Activated T-cell treated with anti-CD3 and anti-CD28 coated beads for 24 hours (primary cell): ENCODE results near the gene THBD.

Source experiments
- DNase-seq: peaks from one replicate; pipeline ENCODE4 v3.0.0-alpha.2; 2020; ENCODE audit warnings: low read depth

Gene THBD, protein sequence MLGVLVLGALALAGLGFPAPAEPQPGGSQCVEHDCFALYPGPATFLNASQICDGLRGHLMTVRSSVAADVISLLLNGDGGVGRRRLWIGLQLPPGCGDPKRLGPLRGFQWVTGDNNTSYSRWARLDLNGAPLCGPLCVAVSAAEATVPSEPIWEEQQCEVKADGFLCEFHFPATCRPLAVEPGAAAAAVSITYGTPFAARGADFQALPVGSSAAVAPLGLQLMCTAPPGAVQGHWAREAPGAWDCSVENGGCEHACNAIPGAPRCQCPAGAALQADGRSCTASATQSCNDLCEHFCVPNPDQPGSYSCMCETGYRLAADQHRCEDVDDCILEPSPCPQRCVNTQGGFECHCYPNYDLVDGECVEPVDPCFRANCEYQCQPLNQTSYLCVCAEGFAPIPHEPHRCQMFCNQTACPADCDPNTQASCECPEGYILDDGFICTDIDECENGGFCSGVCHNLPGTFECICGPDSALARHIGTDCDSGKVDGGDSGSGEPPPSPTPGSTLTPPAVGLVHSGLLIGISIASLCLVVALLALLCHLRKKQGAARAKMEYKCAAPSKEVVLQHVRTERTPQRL

DNA sequence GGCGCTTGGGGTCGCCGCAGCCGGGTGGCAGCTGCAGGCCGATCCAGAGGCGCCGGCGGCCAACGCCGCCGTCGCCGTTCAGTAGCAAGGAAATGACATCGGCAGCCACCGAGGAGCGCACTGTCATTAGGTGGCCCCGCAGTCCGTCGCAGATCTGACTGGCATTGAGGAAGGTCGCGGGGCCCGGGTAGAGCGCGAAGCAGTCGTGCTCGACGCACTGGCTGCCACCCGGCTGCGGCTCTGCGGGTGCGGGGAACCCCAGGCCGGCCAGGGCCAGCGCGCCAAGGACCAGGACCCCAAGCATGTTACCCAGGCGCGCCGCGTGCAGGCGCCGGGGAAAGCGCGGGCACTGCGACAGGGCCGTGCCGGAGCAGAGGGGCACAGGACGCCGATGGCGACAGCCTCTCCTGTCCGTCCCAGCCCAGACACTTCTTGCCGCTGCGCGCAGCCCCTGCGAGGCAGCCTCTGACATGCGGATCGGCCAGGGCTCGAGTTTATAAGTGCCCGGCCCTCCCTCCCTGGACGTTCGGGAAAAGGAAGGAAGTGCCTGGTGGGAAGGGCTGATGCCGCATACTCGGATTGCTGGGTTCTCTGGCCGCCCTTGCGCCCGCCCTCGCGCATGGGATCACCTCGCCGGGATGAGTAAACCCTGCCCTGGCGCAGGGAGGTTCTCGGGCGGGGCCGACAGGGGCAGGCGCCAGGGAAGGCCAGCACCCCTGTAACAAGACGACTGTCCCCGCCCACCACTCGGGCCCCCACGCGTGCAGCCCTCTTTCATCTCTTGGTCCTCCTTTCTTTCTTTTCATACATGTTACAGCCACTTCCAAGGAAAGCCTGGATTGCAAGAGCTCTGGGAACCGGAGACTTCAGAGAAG, at the start of gene THBD:
Gene THBD (minus strand): TSS at position 472 of the 875 bp plus-strand sequence. CDS start 168 bp downstream, at position 304.
- DNase-seq, result no peak

DNA sequence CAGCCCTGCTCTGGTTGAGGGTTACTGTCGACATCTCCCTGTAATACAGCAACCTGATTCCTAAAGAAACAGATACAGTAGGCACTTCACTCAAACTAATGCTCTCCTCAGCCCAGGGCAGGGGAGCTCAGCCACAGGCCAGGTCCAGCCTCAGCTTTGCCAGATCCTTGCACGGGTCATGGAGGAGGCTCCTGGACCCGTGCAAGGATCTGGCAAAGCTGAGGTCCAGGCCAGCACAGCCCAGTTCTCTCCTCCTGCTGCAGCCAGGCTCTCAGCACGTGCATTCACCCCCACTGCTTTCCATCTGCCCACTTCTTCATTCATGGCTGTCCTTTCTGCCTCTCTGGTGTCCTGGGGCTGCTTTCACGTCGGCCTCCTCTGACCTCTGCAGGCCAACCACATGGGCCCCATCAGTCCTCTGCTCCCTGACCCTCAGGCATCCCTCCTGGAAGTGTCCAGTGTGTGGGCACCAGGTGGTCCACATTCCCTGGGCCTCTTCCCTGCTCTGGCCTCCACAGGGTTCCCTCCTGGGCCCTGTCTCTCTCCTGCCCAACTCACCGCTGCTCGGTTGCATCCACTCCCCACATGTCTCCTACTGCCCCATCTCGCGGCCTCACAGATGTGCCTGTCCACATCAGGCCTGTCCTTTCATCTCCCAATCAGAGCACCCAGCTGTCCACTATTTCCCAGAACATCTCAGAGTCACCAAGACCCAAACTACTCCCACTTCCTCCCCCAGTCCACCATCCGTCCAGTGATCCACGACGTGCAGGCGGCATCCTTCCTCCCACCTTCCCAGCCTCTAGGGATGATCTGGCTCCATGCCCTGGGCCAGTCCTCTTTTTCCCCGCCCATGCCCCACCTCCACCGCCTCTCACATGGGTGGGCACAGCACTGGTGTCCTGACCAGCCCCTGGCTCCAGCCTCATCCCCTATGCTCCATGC, 48.4 kb upstream of the THBD start:
- DNase-seq, result no peak

DNA sequence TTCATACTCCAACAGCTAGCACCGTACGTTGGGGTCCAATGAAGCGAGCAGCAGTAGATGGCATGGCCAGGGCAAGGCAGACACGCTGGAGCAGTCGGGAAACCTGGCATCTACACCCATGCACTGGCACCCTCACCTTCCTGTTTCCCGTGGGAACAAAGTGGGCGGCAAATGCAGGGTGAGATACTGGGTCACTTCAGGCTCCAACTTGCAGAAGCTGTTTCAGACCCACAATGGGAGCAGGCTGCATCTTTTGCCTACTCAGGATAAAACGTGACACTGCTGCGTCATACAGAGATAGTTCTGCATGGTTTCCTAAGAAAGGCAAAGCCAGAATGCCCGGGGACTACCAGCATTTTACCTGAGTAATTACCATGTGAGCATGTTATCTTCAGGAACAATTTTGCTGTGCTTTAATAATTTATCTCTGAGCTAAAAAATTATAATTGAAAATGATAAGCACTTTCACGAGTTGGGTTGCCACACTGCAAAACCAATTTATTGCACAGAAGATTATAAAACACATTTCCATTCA, 47.6 kb upstream of the THBD start:
- no peak for DNase-seq

DNA sequence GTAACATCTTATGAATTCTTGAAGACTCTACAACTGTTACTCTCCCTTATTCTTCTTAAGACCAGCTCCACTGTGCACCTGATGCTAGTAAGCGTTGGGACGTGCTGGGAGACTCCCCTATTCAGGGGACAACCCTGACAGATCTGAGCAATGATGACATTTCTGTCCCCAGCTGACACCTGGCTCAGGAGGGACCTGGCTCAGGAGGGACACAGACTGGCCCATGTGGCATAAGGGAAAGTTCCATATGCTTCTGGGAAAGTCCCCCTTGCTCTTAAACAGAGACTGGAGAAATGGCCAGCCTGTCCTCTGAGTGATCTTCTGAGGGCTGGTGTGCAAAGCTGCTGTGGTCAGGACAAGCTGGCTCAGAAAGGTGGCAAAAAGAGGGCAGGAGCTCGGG, 46.6 kb upstream of the THBD start:
- DNase-seq, result no peak

DNA sequence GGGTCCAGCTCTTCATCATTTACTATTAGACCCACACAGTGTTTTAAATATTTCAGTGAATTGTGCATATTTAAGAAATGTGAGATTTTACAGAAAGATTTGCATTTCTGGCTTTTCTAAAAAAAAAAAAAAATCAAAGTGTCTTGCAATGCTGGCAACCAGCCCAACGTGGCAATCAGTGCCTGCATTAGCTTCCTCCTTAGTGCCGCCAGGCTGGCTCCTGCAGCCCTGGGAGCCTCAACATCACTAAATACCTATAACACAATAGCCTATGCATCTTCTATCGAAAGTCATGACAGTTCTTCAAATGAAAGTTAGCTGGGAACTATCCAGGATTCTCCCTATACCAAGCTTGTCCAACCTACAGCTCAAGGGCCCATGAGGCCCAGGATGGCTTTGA, 46.0 kb upstream of the THBD start:
- DNase-seq, result no peak

DNA sequence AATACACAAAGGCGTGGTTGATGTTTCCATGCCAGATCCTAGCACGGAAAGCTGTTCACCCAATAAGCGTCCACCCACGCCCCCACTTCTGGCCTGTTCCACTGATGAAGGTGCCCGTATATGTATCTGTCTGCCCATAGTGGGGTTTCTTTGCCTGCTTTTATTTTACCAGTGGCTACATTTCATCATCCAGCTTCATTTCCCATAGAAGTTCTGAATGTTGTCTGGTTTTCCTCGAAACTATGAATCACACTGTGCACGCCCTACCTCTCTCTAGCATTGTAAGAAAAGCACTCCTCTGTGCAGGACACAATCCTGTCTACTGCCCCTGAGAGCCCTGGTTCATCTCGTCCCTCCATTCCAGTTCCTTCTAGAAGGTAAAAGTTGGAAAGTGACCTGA, 45.5 kb upstream of the THBD start:
- no peak for DNase-seq

DNA sequence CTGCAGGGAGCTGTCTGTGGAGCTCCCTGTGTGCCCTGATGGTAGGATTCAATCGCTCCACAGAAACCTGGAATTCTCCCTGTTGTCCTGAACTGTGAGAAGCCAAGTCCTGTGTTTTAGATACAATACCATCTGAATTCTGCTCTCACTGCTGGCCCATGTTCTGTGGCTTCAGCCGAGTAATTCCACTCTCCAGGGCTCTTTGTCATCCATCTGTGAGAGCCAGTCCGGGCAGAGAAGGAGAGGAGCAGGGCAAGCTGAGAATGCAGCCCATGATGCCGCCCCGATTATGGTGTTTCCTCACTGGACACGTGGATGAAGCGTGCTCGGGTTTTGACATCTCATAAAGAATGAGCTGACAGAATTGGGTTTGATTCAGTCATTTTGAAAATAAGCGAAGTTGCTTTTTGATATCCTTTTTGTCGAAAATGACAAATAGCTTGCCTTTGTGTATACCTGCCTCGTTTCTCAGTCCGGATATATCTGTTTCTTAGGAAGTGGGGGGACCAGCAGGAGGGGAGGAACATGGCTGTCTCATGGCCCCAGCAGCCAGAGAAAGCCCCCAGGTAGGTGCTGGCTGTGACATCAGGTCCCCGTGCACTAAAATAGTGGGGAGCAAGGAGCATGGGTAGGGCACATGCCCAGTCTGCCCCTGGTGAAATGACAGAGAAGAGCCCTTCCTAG, 44.9 kb upstream of the THBD start:
- DNase-seq, result no peak

DNA sequence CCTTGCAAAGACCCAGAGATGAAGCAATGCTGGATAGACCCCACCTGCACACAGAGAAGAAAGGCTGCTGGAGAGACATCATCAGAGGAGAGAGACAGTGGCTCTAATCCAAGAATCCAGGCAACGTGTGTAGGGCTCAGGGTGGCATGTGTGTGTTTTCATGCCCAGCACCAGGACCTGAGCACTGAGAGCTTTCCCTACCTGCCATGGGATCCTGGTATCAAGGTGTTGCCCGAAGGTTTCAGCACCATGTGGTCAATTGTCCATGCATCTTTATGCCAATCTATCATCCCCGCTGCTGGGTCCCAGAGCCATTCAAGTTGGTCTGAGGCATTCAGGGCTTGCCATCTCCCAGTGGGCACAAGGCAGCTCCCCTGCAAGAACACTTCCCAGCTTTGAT, 44.1 kb upstream of the THBD start:
- DNase-seq, result no peak

DNA sequence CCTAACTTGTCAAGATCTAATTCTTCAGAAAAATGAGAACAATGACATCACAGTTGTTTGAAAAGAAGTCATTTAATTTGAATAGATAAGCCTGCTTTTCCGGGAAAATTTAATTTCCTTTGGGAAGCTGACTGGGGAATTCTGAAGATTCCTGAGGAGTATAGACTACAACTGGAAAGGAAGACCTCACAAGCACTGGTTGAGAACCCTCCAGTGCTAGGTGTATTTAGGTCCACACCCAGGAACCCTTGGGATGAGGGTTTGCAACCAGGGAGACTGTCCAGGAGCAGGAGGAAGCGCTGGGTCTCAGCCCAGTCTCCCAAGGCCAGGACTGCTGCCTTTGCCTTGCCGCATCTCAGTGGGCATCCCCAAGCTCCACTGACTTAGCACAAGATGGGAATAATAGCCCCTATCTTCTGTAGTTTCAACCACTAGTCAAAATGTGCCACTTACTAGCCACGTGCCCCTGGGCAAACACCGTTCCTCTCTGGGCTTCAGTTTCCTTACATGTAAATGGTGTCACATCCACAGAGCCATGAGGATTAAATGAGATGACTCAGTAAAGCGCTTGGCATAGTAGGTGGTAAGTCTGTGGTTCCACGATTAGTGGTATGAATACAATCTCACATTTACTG, 43.5 kb upstream of the THBD start:
- DNase-seq, result no peak

DNA sequence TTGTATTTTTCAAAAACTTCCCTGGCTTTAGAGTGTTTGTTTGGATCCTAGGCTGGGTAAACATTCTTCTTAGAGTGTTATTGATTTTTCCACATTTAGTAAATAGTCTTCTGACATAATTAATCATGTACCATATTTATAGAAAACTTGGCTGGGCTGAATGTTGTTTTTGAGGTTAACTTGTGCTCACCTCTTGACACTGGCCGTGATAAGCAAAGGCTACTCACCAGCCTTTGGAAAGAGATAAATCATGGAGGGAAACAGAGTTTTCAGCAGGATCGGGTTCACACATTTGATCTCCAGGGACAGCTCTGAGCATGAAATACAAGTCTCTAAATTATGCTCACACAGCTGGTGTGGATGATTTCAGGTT, 42.9 kb upstream of the THBD start:
- DNase-seq, result no peak

DNA sequence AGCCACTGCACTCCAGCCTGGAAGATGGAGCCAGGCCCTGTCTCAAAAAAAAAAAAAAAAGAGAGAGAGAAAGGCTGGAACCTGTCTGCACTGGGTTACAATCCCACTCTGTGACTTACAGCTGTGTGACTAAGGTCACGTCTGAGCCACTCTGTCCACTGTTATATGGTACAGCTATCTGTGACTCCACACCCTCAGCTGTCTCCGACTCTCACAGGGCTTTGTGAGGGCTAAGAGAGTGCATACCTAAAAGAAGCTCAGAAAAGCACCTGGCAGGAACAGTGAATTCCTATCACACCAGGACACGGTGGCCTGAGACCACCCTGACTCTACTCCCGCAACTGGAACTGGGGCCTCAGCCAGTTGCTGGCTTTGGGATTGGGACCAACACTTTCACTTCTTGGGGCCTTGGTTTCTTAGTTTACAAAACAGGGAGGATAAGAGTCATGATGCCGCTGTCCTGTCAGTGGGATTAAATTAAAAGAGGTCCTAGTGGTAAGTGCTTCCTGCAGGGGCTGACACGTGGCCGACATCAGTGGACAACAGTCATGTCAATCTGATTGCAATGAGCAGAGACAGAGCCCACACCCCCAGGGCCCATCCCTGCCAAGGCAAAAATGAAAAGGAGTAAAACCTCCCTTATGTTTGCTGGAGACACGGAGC, 42.4 kb upstream of the THBD start:
- DNase-seq, result no peak

DNA sequence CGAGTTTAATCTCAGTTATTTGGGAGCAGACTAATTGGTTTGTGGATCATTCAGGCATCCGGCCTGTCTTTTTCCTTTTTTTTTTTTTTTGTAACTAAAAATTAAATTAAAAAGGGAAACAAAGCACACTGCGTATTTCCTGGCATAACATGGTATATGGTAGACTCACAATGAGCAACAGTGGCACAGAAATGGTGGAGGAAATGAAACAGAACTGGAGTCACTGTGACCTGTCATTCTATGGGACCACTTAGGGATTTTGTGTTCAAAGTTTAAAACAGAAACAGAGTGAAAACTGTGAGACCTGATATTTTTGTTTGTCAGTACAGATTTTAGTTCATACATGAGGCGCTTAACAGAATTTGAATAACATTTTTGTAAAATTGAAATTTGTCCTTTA, 41.4 kb upstream of the THBD start:
- DNase-seq, result no peak

DNA sequence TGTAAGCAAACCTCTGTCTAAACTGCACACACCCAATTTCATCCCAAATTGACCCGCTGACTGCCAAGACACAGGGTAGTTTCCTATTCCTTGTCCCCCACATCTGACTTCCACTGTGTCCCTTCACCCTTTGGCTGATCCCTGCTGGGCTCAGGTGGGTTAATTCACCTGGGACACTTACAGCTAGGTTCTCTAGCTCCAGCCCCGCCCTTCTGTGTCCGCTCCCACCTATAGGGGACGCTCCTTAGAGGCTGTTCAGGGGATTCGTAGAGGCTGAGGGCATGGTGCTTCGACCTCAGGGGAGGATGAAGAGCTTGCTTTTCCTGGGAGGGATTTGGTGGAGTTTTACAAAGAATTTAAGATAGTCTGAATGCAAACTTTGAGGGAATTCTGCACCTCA, 40.7 kb upstream of the THBD start:
- DNase-seq, result no peak

DNA sequence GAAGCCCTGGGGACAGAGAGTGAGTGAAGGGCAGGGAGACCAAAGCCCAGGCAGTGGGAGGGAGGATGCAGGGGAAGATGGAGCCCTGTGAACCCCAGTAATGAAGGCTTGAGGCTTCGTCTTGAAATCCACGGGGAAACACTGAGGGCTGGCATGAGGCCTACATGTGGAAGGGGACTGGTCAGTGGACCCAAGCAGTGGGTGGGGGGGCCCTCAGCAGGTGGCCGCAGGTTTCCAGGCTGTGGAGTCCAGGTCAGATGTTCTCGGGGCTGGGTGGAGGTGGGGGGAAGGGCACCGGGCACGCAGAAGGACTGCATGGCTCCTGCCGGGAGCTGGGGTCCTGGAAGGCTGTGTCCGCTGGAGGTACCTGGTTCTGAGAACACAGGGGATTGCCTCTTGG, 39.4 kb upstream of the THBD start:
- DNase-seq, result no peak

DNA sequence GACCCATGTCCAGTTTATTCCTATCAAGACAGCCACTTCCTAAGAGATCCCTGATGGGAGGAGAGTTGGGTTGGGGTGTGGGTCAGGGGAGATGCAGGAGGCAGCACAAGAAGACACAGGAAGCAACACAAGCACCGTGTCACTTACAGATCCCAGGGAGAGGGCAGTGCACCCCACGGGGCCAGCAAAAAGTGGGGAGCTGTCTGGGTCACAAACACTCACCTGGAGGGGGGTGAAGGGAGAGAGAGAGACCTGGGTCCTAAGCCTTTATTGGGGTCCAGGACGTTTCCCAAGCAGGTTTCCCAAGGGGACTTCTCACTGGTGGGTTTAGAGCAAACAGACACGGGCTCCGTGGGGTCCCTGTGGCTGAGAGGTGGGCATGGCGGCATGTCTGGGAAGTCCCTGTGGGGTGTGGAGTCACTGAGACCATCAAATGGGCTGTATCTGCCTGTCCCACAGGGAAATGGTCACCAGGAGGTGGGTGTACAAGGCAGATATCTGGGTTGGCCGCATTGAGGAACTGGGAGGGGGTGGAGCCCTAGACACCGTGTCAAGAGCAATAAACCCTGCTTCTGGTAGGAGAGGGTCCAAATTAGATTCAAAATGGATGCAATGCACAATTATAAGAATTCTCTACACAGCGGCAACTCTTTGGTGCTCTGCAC, 38.2 kb upstream of the THBD start:
- DNase-seq, result no peak

DNA sequence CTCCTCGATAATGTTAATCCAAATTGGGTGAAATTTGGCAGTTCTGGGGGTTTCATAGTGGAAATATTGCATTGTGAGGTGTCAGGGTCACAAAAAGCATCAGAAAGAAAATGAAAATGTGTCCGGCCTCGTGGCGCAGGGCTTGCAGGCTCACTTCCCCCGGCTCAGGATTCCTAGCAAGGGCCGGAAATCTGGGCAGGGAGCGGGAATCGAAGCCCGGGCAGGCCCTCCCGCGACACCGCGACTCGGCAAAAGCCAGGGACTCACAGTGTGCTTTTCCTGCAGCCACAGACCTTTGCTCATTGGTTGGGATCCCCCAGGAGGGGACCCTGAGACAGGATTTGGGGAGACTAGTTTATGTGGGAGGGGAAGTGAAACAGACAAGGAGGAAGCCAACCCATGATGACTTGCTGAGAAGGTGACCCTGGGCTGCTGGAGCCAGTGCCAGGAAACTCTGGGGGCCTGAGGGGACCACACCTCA, 37.5 kb upstream of the THBD start:
- DNase-seq, result no peak

DNA sequence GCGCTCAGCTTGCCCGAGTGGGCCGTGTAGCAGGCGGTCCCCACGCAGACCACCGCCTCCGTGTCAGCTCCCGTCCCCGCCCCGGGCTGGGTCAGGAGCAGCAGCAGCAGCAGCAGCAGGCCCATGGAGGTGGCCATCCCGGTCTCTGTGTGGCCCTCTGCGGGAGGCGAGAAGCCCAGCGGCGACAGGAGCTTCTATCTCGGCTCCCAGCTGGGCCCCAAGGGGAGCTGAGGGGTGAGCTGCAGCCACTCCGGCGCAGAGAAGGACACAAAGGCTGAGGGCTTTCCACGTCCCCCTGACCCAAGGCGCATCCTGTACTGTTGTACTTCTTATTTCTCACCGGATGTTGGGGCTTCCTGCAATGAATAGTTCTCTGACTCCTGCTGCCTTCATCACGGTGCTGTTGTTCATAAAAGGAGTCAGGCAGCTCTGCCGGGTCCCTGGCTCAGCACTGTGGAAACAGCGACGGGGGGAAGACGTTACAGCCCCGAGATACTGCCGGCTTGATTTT, 36.6 kb upstream of the THBD start, which contains the start of gene CD93:
Gene CD93 (minus strand): TSS at position 269 of the 511 bp plus-strand sequence. CDS start 132 bp downstream, at position 137.
- DNase-seq, result no peak

DNA sequence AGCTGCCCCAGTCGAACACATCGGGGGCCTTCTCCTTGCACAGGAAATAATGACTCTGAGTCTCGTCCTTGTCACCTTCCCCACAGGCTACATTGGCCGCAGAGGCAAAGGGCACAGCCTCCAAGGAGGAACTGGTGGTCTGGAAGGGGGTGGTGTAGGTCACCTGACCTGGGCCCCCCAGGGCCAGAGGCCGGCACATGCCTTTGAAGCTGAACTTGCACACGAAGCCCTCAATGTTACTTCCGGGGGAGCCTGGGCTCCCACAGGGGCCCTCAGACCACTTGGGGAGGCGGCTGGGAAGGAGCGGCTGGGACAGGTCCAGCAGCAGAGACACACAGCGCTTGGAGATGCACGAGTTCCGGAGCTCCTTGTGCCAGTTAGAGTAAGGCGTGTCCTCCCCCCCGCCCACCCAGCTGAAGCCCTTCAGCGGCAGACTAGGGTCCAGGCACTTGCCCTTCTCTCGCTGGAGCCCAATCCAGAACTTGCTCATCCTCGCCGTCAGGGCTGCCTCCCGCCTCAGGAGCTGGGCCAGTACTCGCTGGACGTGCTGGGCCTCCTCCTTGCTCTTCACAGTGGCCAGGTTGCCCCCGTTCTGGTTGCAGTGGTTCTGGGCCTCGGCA, 36.1 kb upstream of the THBD start:
- DNase-seq, result no peak
